HG02870 (cell line): Measurements from ENCODE around the gene PIK3R3.

ENCODE experiments used
- ATAC-seq: cut with Tn5 transposase; IDR thresholded peaks from one replicate; pipeline ENCODE4 v1.9.1; 2021; ENCODE audit warnings: mild to moderate bottlenecking, moderate library complexity; ENCODE audit not compliant: unreplicated experiment

PIK3R3 gene

GRCh38 chr1:46158312-46159281 is 26.2 kb upstream of the PIK3R3 start:
- no peak for ATAC-seq

- ATAC-seq: no peak
Observed at GRCh38 chr1:46157916-46158311, 25.5 kb upstream of the PIK3R3 start.

GRCh38 chr1:46153732-46154131 is 21.3 kb upstream of the PIK3R3 start:
- ATAC-seq: no peak

GRCh38 chr1:46153228-46153627 is 20.8 kb upstream of the PIK3R3 start:
- ATAC-seq: no peak

GRCh38 chr1:46152016-46152415 is 19.6 kb upstream of the PIK3R3 start:
- no peak for ATAC-seq

- no peak for ATAC-seq
Observed at GRCh38 chr1:46150085-46150484, 17.7 kb upstream of the PIK3R3 start.

GRCh38 chr1:46148318-46148717 is 15.9 kb upstream of the PIK3R3 start:
- no peak for ATAC-seq

- no peak for ATAC-seq
Observed at GRCh38 chr1:46137916-46138315, 5.5 kb upstream of the PIK3R3 start.

GRCh38 chr1:46136711-46137110 is 4.3 kb upstream of the PIK3R3 start:
- ATAC-seq: no peak

GRCh38 chr1:46134660-46135331 is 2.4 kb upstream of the PIK3R3 start:
- no peak for ATAC-seq

- ATAC-seq: no peak
Observed at GRCh38 chr1:46133781-46134350, 1.4 kb upstream of the PIK3R3 start.

- ATAC-seq: peak; percentile 38
Observed at GRCh38 chr1:46133181-46133658, 791 bp upstream of the PIK3R3 start.

GRCh38 chr1:46131712-46132528 is 509 bp downstream of the PIK3R3 start:
- ATAC-seq: no peak

- no peak for ATAC-seq
Observed at GRCh38 chr1:46131093-46131492, 1.3 kb downstream of the PIK3R3 start.

GRCh38 chr1:46130606-46131005 is 1.8 kb downstream of the PIK3R3 start:
- no peak for ATAC-seq

GRCh38 chr1:46130121-46130520 is 2.3 kb downstream of the PIK3R3 start:
- ATAC-seq: no peak

- ATAC-seq: no peak
Observed at GRCh38 chr1:46128344-46128743, 4.1 kb downstream of the PIK3R3 start.

GRCh38 chr1:46118856-46119255 is 13.6 kb downstream of the PIK3R3 start:
- no peak for ATAC-seq

- no peak for ATAC-seq
Observed at GRCh38 chr1:46117810-46118494, 14.5 kb downstream of the PIK3R3 start.

- ATAC-seq: no peak
Observed at GRCh38 chr1:46114925-46115603, 17.4 kb downstream of the PIK3R3 start.
